Fibroblast of the aortic adventitia (primary cell): ENCODE measurements around the gene BMP6. TPM values are rescaled to one million over a fixed set of nuclear protein-coding genes. Genes with fewer than 3 reads are reported as not detected.
A peak's percentile ranks its signal among the peaks of the same experiment; 100 is the strongest.

Experiments
- DNase-seq: peaks from one replicate; pipeline ENCODE4 v3.0.0-alpha.2; 2010; ENCODE audit warnings: low read depth
- H3K4me3 ChIP-seq: 2 replicates; pipeline ENCODE4 v1.5.1; 2011; ENCODE audit warnings: low read depth, mild to moderate bottlenecking, control low read depth, low read length, moderate library complexity
- total RNA-seq: library from RNA; depleted of rRNA; stranded (reverse); fragments of >200 nt; gene quantifications from 2 replicates; pipeline ENCODE4 v1.2.3, GENCODE V29; 2012; ENCODE audit warnings: low replicate concordance
- TF ChIP-seq, protein P1 (sequence below): IDR thresholded peaks from 2 replicates; pipeline ENCODE4 v1.5.1; 2011; ENCODE audit warnings: mild to moderate bottlenecking, low read length, control low read depth, inconsistent platforms; ENCODE audit not compliant: insufficient read depth

BMP6 gene
- total RNA-seq, 1 donor: 10.5 TPM

DNA sequence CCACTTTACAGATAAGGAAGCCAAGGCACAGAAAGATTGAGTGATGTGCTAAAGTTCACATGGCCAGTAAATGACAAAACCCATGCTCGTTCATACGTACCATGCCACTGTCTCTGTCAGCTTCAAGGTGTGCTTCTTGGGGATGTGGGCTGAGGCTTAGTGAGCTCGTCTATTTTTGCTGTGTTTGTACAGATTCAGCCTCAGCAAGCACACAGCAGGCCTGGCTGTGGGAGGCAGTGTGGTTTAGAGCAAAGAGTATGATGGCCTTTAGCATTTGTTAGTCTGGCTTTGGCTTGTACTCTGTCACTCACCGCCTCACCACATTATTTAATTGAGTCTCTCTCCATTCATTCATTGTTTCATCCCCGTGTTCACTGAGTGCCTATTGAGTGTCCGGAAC is 55.3 kb downstream of the BMP6 start:
- TF ChIP-seq, protein P1, sequence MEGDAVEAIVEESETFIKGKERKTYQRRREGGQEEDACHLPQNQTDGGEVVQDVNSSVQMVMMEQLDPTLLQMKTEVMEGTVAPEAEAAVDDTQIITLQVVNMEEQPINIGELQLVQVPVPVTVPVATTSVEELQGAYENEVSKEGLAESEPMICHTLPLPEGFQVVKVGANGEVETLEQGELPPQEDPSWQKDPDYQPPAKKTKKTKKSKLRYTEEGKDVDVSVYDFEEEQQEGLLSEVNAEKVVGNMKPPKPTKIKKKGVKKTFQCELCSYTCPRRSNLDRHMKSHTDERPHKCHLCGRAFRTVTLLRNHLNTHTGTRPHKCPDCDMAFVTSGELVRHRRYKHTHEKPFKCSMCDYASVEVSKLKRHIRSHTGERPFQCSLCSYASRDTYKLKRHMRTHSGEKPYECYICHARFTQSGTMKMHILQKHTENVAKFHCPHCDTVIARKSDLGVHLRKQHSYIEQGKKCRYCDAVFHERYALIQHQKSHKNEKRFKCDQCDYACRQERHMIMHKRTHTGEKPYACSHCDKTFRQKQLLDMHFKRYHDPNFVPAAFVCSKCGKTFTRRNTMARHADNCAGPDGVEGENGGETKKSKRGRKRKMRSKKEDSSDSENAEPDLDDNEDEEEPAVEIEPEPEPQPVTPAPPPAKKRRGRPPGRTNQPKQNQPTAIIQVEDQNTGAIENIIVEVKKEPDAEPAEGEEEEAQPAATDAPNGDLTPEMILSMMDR: no peak
- H3K4me3 ChIP-seq: no peak overlapping the region
- no peak for DNase-seq

DNA sequence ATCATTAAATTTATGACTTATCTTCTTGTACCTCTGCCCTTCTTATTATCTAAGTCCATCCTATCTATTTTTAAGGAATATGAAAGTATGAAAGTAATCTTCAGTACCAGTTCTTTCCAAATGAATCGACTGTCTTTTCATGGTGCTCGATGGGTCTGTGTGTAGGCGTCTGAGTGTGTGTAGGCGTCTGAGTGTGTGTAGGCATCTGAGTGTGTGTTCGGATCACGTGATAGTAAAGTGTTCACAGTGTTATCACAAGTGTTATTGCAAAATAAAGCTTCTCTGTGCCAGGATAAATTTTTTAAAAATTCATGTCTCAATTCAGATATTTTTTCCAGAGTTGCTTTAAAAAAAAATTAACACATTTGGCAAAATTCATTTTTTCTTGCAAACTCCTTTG is 58.3 kb downstream of the BMP6 start:
- TF ChIP-seq, protein P1: no peak
- no peak overlapping the region for H3K4me3 ChIP-seq
- DNase-seq: peak; percentile 25

DNA sequence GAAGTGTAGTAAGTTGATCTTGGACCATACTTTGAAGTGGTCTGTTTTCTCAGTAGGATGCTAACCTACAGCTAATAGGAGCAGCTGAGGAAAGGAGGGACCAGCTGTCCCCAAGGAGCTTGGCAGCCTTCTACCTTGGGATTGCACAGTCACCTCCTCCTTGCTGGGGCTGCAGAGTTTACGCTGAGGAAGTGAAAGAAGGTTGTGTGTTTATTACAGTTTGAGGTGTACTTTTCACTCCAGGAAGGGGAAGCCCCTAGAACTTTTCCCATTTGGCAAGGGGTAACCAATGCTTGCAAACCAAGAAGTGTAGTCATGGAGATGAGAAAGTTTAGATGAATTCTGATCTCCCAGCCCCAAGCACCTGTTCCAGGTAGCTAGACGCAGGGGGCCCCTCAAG is 58.8 kb downstream of the BMP6 start:
- TF ChIP-seq, protein P1: no peak
- no peak overlapping the region for H3K4me3 ChIP-seq
- DNase-seq: no peak

DNA sequence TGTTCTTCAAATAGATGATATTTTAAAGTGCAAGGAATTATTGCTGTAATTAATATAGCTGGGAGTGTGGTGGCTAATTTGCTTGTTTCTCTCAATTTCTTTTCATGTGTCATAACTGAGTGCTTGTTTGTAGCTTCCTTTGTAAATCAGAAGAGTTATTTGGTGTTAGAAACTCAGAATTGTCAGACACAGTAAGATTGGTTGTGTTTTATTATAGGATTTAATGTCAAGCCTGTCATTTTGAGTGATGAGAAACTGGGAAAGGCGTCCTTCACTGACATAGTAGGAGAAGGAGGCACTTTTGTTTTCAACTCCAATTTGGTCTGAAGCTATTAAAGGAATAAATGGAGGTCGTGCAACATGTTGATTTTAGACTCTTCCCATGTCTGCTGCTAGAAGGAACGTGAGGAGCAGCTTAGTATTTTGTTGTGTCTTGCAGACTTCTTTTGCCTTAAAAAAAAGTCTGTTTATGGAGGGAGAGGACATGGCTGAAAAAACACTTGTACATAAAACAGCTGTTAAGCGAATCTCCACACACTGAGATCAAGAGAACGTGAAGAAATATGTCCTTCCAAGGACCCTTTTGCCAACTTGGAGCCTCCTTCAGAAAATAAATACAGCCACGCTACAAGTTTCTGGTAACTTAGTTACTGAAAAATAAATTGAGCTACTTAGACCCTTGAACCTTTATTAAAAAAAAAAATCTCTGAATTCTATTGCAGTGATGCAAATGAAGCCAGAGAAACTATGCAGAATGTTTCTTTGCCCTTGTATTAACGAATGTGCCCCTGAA is 59.5 kb downstream of the BMP6 start:
- TF ChIP-seq, protein P1: no peak
- no peak overlapping the region for H3K4me3 ChIP-seq
- peak; percentile 30 for DNase-seq

DNA sequence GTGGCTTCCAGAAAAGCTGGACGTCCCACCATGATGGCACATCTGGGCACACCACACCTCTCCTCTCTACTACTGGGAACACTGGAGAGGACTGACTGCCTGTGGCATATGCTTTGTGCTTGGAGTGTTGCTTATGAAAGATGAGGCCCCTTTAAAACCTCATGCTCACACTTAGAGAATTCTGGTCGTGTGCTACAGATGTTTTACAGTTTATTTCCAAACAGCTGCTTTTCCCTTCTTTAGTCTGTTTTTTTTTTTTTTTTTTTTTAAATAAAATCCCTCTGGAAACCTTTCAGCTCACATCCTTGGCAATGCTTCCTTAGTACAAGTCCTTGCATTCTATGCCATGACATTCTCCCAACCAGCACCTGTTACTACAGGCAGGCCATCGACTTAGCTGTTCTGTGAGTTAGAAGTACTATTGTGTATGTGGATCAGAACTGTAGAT is 60.3 kb downstream of the BMP6 start:
- no peak overlapping the region for H3K4me3 ChIP-seq
- TF ChIP-seq, protein P1: no peak
- peak; percentile 60 for DNase-seq

DNA sequence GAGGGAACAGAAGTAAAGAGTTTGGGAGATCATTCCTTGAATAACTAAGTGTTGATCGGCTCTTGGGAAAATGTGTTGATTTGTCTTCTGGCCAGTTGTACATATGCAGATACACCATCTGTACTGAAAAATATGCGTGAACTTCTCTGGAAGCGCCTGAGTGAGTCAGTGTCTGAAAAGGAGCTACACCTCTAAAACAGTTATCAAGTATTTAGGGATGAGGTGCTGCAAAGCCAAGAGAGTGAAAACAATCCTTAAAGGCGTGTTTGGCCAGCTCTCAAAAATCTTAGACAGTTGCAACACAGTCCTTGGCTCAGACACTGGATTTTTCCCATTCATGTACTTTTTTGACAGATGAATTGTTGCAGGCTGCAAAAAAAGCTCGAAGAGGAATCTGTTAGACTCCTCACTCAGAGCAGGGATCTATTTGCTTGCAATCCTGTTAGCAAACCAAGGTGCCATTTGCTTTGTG is 61.3 kb downstream of the BMP6 start:
- H3K4me3 ChIP-seq: peak overlapping the region; percentile 32
- DNase-seq: peak; percentile 100
- TF ChIP-seq, protein P1: no peak
